Panc1 (cell line): Measurements from ENCODE around the gene PPP4R3A. TPM values are rescaled to one million over a fixed set of nuclear protein-coding genes. Genes with fewer than 3 reads are reported as not detected.

ENCODE experiments used
- ATAC-seq: fragments of 200-7000 bp; cut with Tn5 transposase; 2 replicates; pipeline ENCODE4 v1.9.1; 2020; ENCODE audit warnings: mild to moderate bottlenecking, moderate library complexity
- BruUV-seq: library from RNA; stranded (reverse); fragments of 400-500 nt; replicated peaks from 2 replicates; lab custom pipeline; 2021; lab: Mats Ljungman, UMichigan
- CTCF ChIA-PET: fragments of 300-600 bp; sonication (Branson Sonifier 250); formaldehyde crosslinking; loops from one replicate; lab custom pipeline; 2022; ENCODE audit warnings: antibody characterized with exemption; lab: Charles Lee
- POLR2A ChIA-PET: fragments of 300-600 bp; sonication (Branson Sonifier 250); formaldehyde crosslinking; loops from one replicate; lab custom pipeline; 2022; ENCODE audit warnings: antibody characterized with exemption; lab: Charles Lee
- DNase-seq: peaks from one replicate; pipeline ENCODE4 v3.0.0-alpha.2; 2010; ENCODE audit warnings: low read depth, low spot score
- H3K27ac ChIP-seq: 2 replicates; pipeline ENCODE4 v1.5.1; 2011; ENCODE audit warnings: mild to moderate bottlenecking, low read length, inconsistent platforms
- H3K27me3 ChIP-seq: fragments of 200-500 bp; sonication (Bioruptor generic); 2 replicates; pipeline ENCODE4 v1.6.0; 2014; ENCODE audit warnings: low read length, inconsistent platforms; ENCODE audit not compliant: control insufficient read depth, insufficient read depth
- H3K36me3 ChIP-seq: fragments of 200-500 bp; sonication (Bioruptor generic); 2 replicates; pipeline ENCODE4 v1.5.1; 2014; ENCODE audit warnings: inconsistent platforms, mild to moderate bottlenecking, low read length, moderate library complexity; ENCODE audit not compliant: control insufficient read depth, insufficient read depth
- H3K4me1 ChIP-seq: 2 replicates; pipeline ENCODE4 v1.5.1; 2011; ENCODE audit warnings: inconsistent platforms, mild to moderate bottlenecking, low read length, moderate library complexity; ENCODE audit not compliant: control insufficient read depth, insufficient read depth
- H3K4me3 ChIP-seq, 2 experiments: 2 replicates each; pipeline ENCODE4 v1.5.1; 2011 to 2012; ENCODE audit warnings: low read depth in 2 of 2, low read length in 2 of 2, mild to moderate bottlenecking in 2 of 2, inconsistent platforms in 1 of 2, moderate library complexity in 1 of 2
- H3K9me3 ChIP-seq: fragments of 200-500 bp; sonication (Bioruptor generic); 2 replicates; pipeline ENCODE4 v1.5.1; 2014; ENCODE audit warnings: low read depth, mild to moderate bottlenecking, inconsistent platforms, low read length, moderate library complexity; ENCODE audit not compliant: control insufficient read depth, insufficient read depth
- POLR2AphosphoS5 ChIP-seq: IDR thresholded peaks from 2 replicates; pipeline ENCODE4 v1.6.1; 2012; ENCODE audit warnings: mild to moderate bottlenecking, low read depth, low read length, moderate library complexity
- SIN3A ChIP-seq: IDR thresholded peaks from 2 replicates; pipeline ENCODE4 v1.6.1; 2012; ENCODE audit warnings: low read depth, mild to moderate bottlenecking, low read length, moderate library complexity, borderline replicate concordance; ENCODE audit not compliant: insufficient read depth
- TCF7L2 ChIP-seq: IDR thresholded peaks from 2 replicates; pipeline ENCODE4 v1.6.1; 2011; ENCODE audit warnings: mild to moderate bottlenecking, low read depth, low read length, inconsistent platforms
- in situ Hi-C: cut with HindIII; loops from 2 replicates; pipeline ENCODE4 v1.10.0; 2016; ENCODE audit warnings: low sequenced_read_pairs, low pct_unique_long_range_greater_than_20kb
- intact Hi-C: fragments of 100-400 bp; cut with micrococcal nuclease; formaldehyde crosslinking; loops from one replicate; pipeline ENCODE4 v1.10.0; 2022; ENCODE audit not compliant: unreplicated experiment
- total RNA-seq: library from RNA; stranded (reverse); gene quantifications from one replicate; pipeline ENCODE4 v1.2.1, GENCODE V29; 2021; ENCODE audit not compliant: unreplicated experiment
- TF ChIP-seq, protein P1 (sequence below): fragments of 450-650 bp; IDR thresholded peaks from 2 replicates; pipeline ENCODE4 v1.5.1; 2017; ENCODE audit warnings: mild to moderate bottlenecking
- TF ChIP-seq, protein P2 (sequence below), 2 experiments: IDR thresholded peaks; 2 replicates each; pipeline ENCODE4 v1.6.1; 2011 to 2012; ENCODE audit warnings: low read depth in 2 of 2, control low read depth in 1 of 2, low read length in 1 of 2, mild to moderate bottlenecking in 1 of 2, moderate library complexity in 1 of 2; ENCODE audit not compliant: insufficient read depth in 1 of 2

The PPP4R3A gene
- total RNA-seq, 1 experiment from 2014 or later: 54.8 TPM

- in situ Hi-C loops (no loop called here), intact Hi-C loops (no loop called here)
- ChIA-PET POLR2A (no interaction called here), CTCF (interaction anchor here (0.7 to 1.3 kb wide), 3 partner anchors 76 to 131 kb away, joined by 3 to 4 read pairs (median 3); no protein-coding TSS in a partner anchor)
- ATAC-seq (peak; percentile 89), DNase-seq (no peak)
- peaks cover 6% of the 10 kb centered on the region for H3K4me1 ChIP-seq
- no peaks in the 10 kb centered on the region for H3K9me3 ChIP-seq
- H3K27me3 ChIP-seq: no peaks in the 10 kb centered on the region
- H3K27ac ChIP-seq: peak within 1 kb of the TSS; percentile 82
- H3K4me3 ChIP-seq: peak within 1 kb of the TSS; percentile 55 to 57
- H3K36me3 ChIP-seq: no peaks in the 10 kb centered on the region; the same call in none of the 2 replicates
- TF ChIP-seq, protein P1, sequence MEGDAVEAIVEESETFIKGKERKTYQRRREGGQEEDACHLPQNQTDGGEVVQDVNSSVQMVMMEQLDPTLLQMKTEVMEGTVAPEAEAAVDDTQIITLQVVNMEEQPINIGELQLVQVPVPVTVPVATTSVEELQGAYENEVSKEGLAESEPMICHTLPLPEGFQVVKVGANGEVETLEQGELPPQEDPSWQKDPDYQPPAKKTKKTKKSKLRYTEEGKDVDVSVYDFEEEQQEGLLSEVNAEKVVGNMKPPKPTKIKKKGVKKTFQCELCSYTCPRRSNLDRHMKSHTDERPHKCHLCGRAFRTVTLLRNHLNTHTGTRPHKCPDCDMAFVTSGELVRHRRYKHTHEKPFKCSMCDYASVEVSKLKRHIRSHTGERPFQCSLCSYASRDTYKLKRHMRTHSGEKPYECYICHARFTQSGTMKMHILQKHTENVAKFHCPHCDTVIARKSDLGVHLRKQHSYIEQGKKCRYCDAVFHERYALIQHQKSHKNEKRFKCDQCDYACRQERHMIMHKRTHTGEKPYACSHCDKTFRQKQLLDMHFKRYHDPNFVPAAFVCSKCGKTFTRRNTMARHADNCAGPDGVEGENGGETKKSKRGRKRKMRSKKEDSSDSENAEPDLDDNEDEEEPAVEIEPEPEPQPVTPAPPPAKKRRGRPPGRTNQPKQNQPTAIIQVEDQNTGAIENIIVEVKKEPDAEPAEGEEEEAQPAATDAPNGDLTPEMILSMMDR: peak; percentile 28; the same call in 1 of the 2 replicates
- TF ChIP-seq, protein P2, sequence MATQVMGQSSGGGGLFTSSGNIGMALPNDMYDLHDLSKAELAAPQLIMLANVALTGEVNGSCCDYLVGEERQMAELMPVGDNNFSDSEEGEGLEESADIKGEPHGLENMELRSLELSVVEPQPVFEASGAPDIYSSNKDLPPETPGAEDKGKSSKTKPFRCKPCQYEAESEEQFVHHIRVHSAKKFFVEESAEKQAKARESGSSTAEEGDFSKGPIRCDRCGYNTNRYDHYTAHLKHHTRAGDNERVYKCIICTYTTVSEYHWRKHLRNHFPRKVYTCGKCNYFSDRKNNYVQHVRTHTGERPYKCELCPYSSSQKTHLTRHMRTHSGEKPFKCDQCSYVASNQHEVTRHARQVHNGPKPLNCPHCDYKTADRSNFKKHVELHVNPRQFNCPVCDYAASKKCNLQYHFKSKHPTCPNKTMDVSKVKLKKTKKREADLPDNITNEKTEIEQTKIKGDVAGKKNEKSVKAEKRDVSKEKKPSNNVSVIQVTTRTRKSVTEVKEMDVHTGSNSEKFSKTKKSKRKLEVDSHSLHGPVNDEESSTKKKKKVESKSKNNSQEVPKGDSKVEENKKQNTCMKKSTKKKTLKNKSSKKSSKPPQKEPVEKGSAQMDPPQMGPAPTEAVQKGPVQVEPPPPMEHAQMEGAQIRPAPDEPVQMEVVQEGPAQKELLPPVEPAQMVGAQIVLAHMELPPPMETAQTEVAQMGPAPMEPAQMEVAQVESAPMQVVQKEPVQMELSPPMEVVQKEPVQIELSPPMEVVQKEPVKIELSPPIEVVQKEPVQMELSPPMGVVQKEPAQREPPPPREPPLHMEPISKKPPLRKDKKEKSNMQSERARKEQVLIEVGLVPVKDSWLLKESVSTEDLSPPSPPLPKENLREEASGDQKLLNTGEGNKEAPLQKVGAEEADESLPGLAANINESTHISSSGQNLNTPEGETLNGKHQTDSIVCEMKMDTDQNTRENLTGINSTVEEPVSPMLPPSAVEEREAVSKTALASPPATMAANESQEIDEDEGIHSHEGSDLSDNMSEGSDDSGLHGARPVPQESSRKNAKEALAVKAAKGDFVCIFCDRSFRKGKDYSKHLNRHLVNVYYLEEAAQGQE (IDR thresholded peaks at IDR 0.05; ENCODE audit: insufficient read depth in 1 of 2, low read depth in 2 of 2, low read length in 1 of 2): no peak
- no peak for TF ChIP-seq POLR2AphosphoS5
- no TSS peak for BruUV-seq
Observed at GRCh38 chr14:91417120-91417982, 92.8 kb downstream of the PPP4R3A start, which contains the start of gene CCDC88C. Gene CCDC88C (minus strand): TSS chr14:91417820. CDS start chr14:91417690, 130 bp downstream.

GRCh38 chr14:91416744-91417119 lies 93.4 kb downstream of the PPP4R3A start:
- no peaks in the 10 kb centered on the region; the same call in none of the 2 replicates for H3K36me3 ChIP-seq
- H3K27me3 ChIP-seq: no peaks in the 10 kb centered on the region
- ATAC-seq (no peak), DNase-seq (no peak)
- ChIA-PET CTCF (interaction anchor here (0.7 to 1.3 kb wide), 2 partner anchors 75 to 93 kb away, joined by 3 read pairs; no protein-coding TSS in a partner anchor), POLR2A (no interaction called here)
- TF ChIP-seq TCF7L2 (no peak), POLR2AphosphoS5 (no peak), SIN3A (no peak)
- TF ChIP-seq, protein P1: no peak
- TF ChIP-seq, protein P2 (IDR thresholded peaks at IDR 0.05; ENCODE audit: insufficient read depth in 1 of 2, low read depth in 2 of 2, low read length in 1 of 2): no peak
- H3K9me3 ChIP-seq: no peaks in the 10 kb centered on the region
- in situ Hi-C loops: no loop called here
- peaks cover 6% of the 10 kb centered on the region for H3K4me1 ChIP-seq
- peak overlapping the region; percentile 55 to 57 for H3K4me3 ChIP-seq
- intact Hi-C loops: no loop called here
- H3K27ac ChIP-seq: peak overlapping the region; percentile 82
- BruUV-seq: no TSS peak
